Measurements from ENCODE around the gene PDK1. TPM values are rescaled to one million over a fixed set of nuclear protein-coding genes. Genes with fewer than 3 reads are reported as not detected.

PDK1 gene
- total and polyA plus RNA-seq, 10 donors = 4.4 to 61.7 (median 27.0) TPM

DNA sequence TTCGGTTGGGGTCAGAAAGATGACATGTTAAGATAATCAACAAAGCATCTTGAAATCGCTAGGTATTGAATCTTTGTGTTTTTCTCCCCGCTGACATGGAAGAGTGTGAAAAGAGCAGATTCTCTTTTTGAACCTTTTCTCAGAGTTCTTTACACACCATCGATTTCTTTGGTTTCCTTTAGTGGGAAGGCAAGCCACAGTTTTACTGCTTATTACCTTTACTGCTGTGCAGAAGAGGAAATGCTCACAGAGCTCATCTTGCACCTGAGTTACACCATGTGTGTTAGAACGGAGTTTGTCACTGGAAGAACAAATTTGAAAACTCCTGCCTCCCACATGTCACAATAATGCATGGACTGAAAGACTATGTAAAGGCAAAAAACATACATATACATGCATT lies 45.3 kb upstream of the PDK1 start:
- Histone ChIP-seq H3K36me3 (peaks cover 0 to 29% (median 0%) of the 10 kb centered on the region in 6 donors), H3K27ac (peak overlapping the region in 6 of 8 donors; percentile 6 to 41 (median 20)), H3K27me3 (replicated peaks in 1 of 7) (no peaks in the 10 kb centered on the region), H3K9me3 (peaks cover 9 to 43% (median 26%) of the 10 kb centered on the region in 8 donors), H3K4me3 (peak overlapping the region in 1 of 8 donors; percentile 29), H3K4me1 (peaks cover 3 to 35% (median 11%) of the 10 kb centered on the region in 6 donors)
- intact Hi-C loops (cut with DNase I; ENCODE audit: low total_unique reads) = no loop called here
- TF ChIP-seq POLR2A (IDR thresholded peaks at IDR 0.05) (no peak), POLR2AphosphoS5 (IDR thresholded peaks at IDR 0.05) (no peak)
- TF ChIP-seq, protein P1, sequence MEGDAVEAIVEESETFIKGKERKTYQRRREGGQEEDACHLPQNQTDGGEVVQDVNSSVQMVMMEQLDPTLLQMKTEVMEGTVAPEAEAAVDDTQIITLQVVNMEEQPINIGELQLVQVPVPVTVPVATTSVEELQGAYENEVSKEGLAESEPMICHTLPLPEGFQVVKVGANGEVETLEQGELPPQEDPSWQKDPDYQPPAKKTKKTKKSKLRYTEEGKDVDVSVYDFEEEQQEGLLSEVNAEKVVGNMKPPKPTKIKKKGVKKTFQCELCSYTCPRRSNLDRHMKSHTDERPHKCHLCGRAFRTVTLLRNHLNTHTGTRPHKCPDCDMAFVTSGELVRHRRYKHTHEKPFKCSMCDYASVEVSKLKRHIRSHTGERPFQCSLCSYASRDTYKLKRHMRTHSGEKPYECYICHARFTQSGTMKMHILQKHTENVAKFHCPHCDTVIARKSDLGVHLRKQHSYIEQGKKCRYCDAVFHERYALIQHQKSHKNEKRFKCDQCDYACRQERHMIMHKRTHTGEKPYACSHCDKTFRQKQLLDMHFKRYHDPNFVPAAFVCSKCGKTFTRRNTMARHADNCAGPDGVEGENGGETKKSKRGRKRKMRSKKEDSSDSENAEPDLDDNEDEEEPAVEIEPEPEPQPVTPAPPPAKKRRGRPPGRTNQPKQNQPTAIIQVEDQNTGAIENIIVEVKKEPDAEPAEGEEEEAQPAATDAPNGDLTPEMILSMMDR (IDR thresholded peaks at IDR 0.05 in 8 of 11, conservative IDR thresholded peaks at IDR 0.05 in 3 of 11) = no peak
- no peak for DNase-seq
- 36 to 75% (median 68%) methylated on average over 5 of the region's 5 CpGs for WGBS, 5 donors

GRCh38 chr2:172512810-172513523 lies 42.9 kb upstream of the PDK1 start:
- WGBS, 5 donors = 90 to 97% (median 94%) methylated on average over 5 of the region's 5 CpGs
- no peak for TF ChIP-seq POLR2AphosphoS5 (IDR thresholded peaks at IDR 0.05)
- no peak for TF ChIP-seq POLR2A (IDR thresholded peaks at IDR 0.05)
- TF ChIP-seq, protein P1 (IDR thresholded peaks at IDR 0.05 in 8 of 11, conservative IDR thresholded peaks at IDR 0.05 in 3 of 11) = no peak
- H3K27ac ChIP-seq = peak overlapping the region in 1 of 8 donors; percentile 22
- peaks cover 3 to 35% (median 11%) of the 10 kb centered on the region in 6 donors for H3K4me1 ChIP-seq
- intact Hi-C loops (cut with DNase I; ENCODE audit: low total_unique reads) = no loop called here
- no peak overlapping the region for H3K4me3 ChIP-seq
- peaks cover 0 to 20% (median 0%) of the 10 kb centered on the region in 6 donors for H3K36me3 ChIP-seq
- H3K27me3 ChIP-seq (replicated peaks in 1 of 7) = no peaks in the 10 kb centered on the region
- no peak for DNase-seq
- peaks cover 9 to 44% (median 26%) of the 10 kb centered on the region in 8 donors for H3K9me3 ChIP-seq

DNA sequence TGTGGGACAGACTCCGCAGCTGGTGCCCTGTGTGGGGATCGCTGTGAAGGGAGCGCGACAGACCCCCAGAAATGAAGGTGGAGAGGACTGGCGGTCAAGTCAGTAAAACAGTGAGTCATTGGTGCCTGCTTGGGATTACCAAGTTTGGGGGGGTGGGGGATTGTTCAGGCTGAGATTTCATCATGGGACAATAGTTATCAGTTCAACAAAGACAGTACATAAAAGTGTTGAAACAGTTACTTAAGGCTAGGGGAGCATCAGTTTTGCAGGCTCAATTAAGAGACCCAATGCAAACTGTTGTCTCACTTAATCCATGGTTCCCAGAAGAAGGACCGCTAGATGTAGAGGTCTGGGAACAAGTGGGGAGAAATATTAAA lies 42.4 kb upstream of the PDK1 start:
- Histone ChIP-seq H3K27ac (peak overlapping the region in 2 of 8 donors; percentile 22 to 67), H3K9me3 (peaks cover 9 to 44% (median 26%) of the 10 kb centered on the region in 8 donors), H3K4me3 (no peak overlapping the region), H3K4me1 (peaks cover 3 to 35% (median 11%) of the 10 kb centered on the region in 6 donors), H3K36me3 (peaks cover 0 to 14% (median 0%) of the 10 kb centered on the region in 6 donors), H3K27me3 (replicated peaks in 1 of 7) (no peaks in the 10 kb centered on the region)
- intact Hi-C loops (cut with DNase I; ENCODE audit: low total_unique reads) = no loop called here
- TF ChIP-seq, protein P1 (IDR thresholded peaks at IDR 0.05 in 8 of 11, conservative IDR thresholded peaks at IDR 0.05 in 3 of 11) = no peak
- TF ChIP-seq POLR2AphosphoS5 (IDR thresholded peaks at IDR 0.05) (no peak), POLR2A (IDR thresholded peaks at IDR 0.05) (no peak)
- no peak for DNase-seq
- WGBS, 5 donors = 86 to 99% (median 91%) methylated on average over 6 of the region's 6 CpGs

- peak in 1 of 3 donors; percentile 16 for TF ChIP-seq POLR2AphosphoS5 (IDR thresholded peaks at IDR 0.05)
- no peak for TF ChIP-seq POLR2A (IDR thresholded peaks at IDR 0.05)
- TF ChIP-seq, protein P1 (IDR thresholded peaks at IDR 0.05 in 8 of 11, conservative IDR thresholded peaks at IDR 0.05 in 3 of 11) = no peak
- intact Hi-C loops (cut with DNase I; ENCODE audit: low total_unique reads) = no loop called here
- WGBS, 5 donors = 53 to 81% (median 72%) methylated on average over 15 of the region's 15 CpGs
- Histone ChIP-seq H3K27me3 (replicated peaks in 1 of 7) (no peaks in the 10 kb centered on the region), H3K4me3 (peak overlapping the region in 1 of 8 donors; percentile 20), H3K36me3 (peaks cover 0 to 9% (median 0%) of the 10 kb centered on the region in 6 donors), H3K4me1 (peaks cover 3 to 33% (median 11%) of the 10 kb centered on the region in 6 donors), H3K27ac (peak overlapping the region in 5 of 8 donors; percentile 47 to 67 (median 55)), H3K9me3 (peaks cover 9 to 49% (median 30%) of the 10 kb centered on the region in 8 donors)
- peak; percentile 72 for DNase-seq
Measured at GRCh38 chr2:172513935-172514586, 41.8 kb upstream of the PDK1 start.

Measured in spleen (tissue), 11 donors.